ENCODE results near the gene INSRR. TPM values are rescaled to one million over a fixed set of nuclear protein-coding genes. Genes with fewer than 3 reads are reported as not detected.

The INSRR gene
- total and polyA plus RNA-seq, 9 of the 15 experiments (the other 6 are each of a cell fraction or from before 2014, with no cell fraction given) = 0.03 to 0.18 (median 0.06) TPM; not detected in 3

- TF ChIP-seq RREB1 (CRISPR knock-in tag; IDR thresholded peaks at IDR 0.05) (no peak), GATA2 (CRISPR knock-in tag; IDR thresholded peaks at IDR 0.05) (no peak), ARID1B (IDR thresholded peaks at IDR 0.05) (no peak), ARHGAP35 (IDR thresholded peaks at IDR 0.05; ENCODE audit: partially characterized antibody) (no peak), SAP30 (IDR thresholded peaks at IDR 0.05; ENCODE audit: borderline replicate concordance, insufficient read depth, low read depth, low read length, poor library complexity, severe bottlenecking) (no peak), NR2C2 (CRISPR knock-in tag; IDR thresholded peaks at IDR 0.05) (no peak), NR2C2 (tag; IDR thresholded peaks at IDR 0.05) (no peak), ZNF431 (CRISPR knock-in tag; IDR thresholded peaks at IDR 0.05) (no peak), PTTG1 (tag; IDR thresholded peaks at IDR 0.05; ENCODE audit: low read depth) (no peak), NONO (IDR thresholded peaks at IDR 0.05; ENCODE audit: low read depth in 2 of 2, low read length in 1 of 2) (0 out of 4 replicates have a peak, but pooled peaks of 1 of the 2 experiments have one; percentile 15), ERF (CRISPR knock-in tag; IDR thresholded peaks at IDR 0.05) (no peak), PHB2 (IDR thresholded peaks at IDR 0.05; ENCODE audit: low read depth) (no peak), CBX8 (IDR thresholded peaks at IDR 0.05; ENCODE audit: borderline replicate concordance, extremely low read depth, low read depth, low read length, poor library complexity, severe bottlenecking) (no peak), SAFB2 (IDR thresholded peaks at IDR 0.05; ENCODE audit: borderline replicate concordance, low read depth, low read length, severe bottlenecking) (no peak), ZNF586 (CRISPR knock-in tag; conservative IDR thresholded peaks at IDR 0.05) (no peak)
- TF ChIP-seq, protein P1, sequence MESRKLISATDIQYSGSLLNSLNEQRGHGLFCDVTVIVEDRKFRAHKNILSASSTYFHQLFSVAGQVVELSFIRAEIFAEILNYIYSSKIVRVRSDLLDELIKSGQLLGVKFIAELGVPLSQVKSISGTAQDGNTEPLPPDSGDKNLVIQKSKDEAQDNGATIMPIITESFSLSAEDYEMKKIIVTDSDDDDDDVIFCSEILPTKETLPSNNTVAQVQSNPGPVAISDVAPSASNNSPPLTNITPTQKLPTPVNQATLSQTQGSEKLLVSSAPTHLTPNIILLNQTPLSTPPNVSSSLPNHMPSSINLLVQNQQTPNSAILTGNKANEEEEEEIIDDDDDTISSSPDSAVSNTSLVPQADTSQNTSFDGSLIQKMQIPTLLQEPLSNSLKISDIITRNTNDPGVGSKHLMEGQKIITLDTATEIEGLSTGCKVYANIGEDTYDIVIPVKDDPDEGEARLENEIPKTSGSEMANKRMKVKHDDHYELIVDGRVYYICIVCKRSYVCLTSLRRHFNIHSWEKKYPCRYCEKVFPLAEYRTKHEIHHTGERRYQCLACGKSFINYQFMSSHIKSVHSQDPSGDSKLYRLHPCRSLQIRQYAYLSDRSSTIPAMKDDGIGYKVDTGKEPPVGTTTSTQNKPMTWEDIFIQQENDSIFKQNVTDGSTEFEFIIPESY (CRISPR knock-in tag; IDR thresholded peaks at IDR 0.05) = no peak
- TF ChIP-seq, protein P2, sequence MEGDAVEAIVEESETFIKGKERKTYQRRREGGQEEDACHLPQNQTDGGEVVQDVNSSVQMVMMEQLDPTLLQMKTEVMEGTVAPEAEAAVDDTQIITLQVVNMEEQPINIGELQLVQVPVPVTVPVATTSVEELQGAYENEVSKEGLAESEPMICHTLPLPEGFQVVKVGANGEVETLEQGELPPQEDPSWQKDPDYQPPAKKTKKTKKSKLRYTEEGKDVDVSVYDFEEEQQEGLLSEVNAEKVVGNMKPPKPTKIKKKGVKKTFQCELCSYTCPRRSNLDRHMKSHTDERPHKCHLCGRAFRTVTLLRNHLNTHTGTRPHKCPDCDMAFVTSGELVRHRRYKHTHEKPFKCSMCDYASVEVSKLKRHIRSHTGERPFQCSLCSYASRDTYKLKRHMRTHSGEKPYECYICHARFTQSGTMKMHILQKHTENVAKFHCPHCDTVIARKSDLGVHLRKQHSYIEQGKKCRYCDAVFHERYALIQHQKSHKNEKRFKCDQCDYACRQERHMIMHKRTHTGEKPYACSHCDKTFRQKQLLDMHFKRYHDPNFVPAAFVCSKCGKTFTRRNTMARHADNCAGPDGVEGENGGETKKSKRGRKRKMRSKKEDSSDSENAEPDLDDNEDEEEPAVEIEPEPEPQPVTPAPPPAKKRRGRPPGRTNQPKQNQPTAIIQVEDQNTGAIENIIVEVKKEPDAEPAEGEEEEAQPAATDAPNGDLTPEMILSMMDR (IDR thresholded peaks at IDR 0.05 in 2 of 3, conservative IDR thresholded peaks at IDR 0.05 in 1 of 3; ENCODE audit: insufficient read depth in 2 of 3, low read depth in 1 of 3, low read length in 3 of 3) = no peak
Measured at GRCh38 chr1:156858959-156859522, at the start of gene INSRR (continued).

All from K562 (cell line).